ENCODE measurements around the gene RGS7. TPM values are rescaled to one million over a fixed set of nuclear protein-coding genes. Genes with fewer than 3 reads are reported as not detected.

The RGS7 gene
- polyA plus RNA-seq, 1 donor (not counting 4 experiments of a cell fraction or from before 2014, with no cell fraction given) = not detected

DNA sequence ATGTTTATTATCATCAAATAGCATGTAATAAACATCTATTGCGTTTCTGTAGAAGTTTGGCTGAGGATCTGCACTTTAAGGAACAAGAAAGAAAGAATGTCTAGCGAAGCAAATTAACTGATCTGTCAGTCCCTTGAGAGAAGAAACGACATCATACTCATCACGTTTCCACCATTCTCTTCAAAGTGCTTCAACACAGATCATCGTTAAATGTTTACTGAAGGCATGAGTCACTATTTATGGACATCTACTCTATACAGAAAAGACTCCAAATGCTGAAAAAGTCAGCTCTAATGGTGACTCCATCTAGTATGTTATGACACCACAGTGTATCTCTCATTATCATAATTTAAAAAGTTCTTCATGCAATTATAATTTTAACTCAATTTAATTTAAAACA, 369.1 kb downstream of the RGS7 start:
- no peak overlapping the region for H2AFZ ChIP-seq (ENCODE audit: control insufficient read depth, low read length)
- DNase-seq (ENCODE audit: low read depth, low spot score) (no peak), FAIRE-seq (no peak)
- no peaks in the 10 kb centered on the region for H3K79me2 ChIP-seq (ENCODE audit: control insufficient read depth, insufficient read depth, low read length)
- H3K9me3 ChIP-seq (ENCODE audit: control insufficient read depth, low read depth, low read length) = no peaks in the 10 kb centered on the region
- dilution Hi-C loops (cut with MboI; ENCODE audit: extremely low pct_ligation_motif_present, low sequenced_read_pairs) = no loop called here
- H3K4me3 ChIP-seq (ENCODE audit: control insufficient read depth in 2 of 3, extremely low read depth in 1 of 3, insufficient read depth in 2 of 3, low read depth in 1 of 3, low read length in 3 of 3) = no peak overlapping the region
- no peaks in the 10 kb centered on the region for H3K9me1 ChIP-seq (ENCODE audit: control insufficient read depth, extremely low read depth, insufficient read depth, low read length)
- H3K27me3 ChIP-seq (ENCODE audit: control insufficient read depth, extremely low read depth, insufficient read depth, low read length) = no peaks in the 10 kb centered on the region
- H3K27ac ChIP-seq (ENCODE audit: control insufficient read depth, insufficient read depth, low read length) = no peak overlapping the region
- no peaks in the 10 kb centered on the region for H4K20me1 ChIP-seq (ENCODE audit: control insufficient read depth, extremely low read depth, insufficient read depth, low read length)
- H3K4me2 ChIP-seq (ENCODE audit: control insufficient read depth, extremely low read depth, insufficient read depth, low read depth, low read length) = no peak overlapping the region
- H3K9ac ChIP-seq (ENCODE audit: control insufficient read depth, extremely low read depth, insufficient read depth, low read length) = no peak overlapping the region
- no peak for TF ChIP-seq EZH2 (IDR thresholded peaks at IDR 0.05; ENCODE audit: low read length)
- TF ChIP-seq, protein P1, sequence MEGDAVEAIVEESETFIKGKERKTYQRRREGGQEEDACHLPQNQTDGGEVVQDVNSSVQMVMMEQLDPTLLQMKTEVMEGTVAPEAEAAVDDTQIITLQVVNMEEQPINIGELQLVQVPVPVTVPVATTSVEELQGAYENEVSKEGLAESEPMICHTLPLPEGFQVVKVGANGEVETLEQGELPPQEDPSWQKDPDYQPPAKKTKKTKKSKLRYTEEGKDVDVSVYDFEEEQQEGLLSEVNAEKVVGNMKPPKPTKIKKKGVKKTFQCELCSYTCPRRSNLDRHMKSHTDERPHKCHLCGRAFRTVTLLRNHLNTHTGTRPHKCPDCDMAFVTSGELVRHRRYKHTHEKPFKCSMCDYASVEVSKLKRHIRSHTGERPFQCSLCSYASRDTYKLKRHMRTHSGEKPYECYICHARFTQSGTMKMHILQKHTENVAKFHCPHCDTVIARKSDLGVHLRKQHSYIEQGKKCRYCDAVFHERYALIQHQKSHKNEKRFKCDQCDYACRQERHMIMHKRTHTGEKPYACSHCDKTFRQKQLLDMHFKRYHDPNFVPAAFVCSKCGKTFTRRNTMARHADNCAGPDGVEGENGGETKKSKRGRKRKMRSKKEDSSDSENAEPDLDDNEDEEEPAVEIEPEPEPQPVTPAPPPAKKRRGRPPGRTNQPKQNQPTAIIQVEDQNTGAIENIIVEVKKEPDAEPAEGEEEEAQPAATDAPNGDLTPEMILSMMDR (optimal IDR thresholded peaks at IDR 0.05 in 1 of 3, IDR thresholded peaks at IDR 0.05 in 1 of 3, conservative IDR thresholded peaks at IDR 0.05 in 1 of 3; ENCODE audit: extremely low read depth in 1 of 3, insufficient read depth in 2 of 3, low read length in 3 of 3) = no peak
- no peaks in the 10 kb centered on the region for H3K4me1 ChIP-seq (ENCODE audit: control insufficient read depth, extremely low read depth, insufficient read depth, low read length)
- H3K36me3 ChIP-seq (ENCODE audit: control insufficient read depth in 2 of 2, extremely low read depth in 1 of 2, insufficient read depth in 2 of 2, low read length in 2 of 2) = no peaks in the 10 kb centered on the region

DNA sequence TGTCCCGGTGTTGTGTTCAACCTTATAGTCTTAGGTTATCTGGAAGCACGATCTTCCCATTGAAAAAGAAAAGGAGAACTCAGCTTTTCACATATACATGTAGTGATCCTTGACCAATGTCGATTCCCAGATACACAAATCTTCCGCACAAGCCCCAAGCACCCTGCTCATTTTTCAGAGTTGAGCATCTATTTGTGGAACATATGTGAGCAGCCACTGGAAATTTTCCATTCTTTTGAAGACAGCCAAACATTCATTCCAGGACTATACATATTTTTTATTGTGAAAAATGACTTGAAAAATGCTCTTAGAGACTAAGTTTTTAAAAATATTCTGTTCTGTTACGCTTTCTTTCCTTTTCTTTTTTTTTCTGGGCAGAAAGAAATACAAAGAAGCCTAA, 371.9 kb downstream of the RGS7 start:
- TF ChIP-seq, protein P1 (optimal IDR thresholded peaks at IDR 0.05 in 1 of 3, IDR thresholded peaks at IDR 0.05 in 1 of 3, conservative IDR thresholded peaks at IDR 0.05 in 1 of 3; ENCODE audit: extremely low read depth in 1 of 3, insufficient read depth in 2 of 3, low read length in 3 of 3) = no peak
- no peak for TF ChIP-seq EZH2 (IDR thresholded peaks at IDR 0.05; ENCODE audit: low read length)
- no peak for DNase-seq (ENCODE audit: low read depth, low spot score)

More for the DNA sequence above, 371.9 kb downstream of the RGS7 start:
- Histone ChIP-seq H3K36me3 (ENCODE audit: control insufficient read depth in 2 of 2, extremely low read depth in 1 of 2, insufficient read depth in 2 of 2, low read length in 2 of 2) (no peaks in the 10 kb centered on the region), H2AFZ (ENCODE audit: control insufficient read depth, low read length) (no peak overlapping the region), H3K9me1 (ENCODE audit: control insufficient read depth, extremely low read depth, insufficient read depth, low read length) (no peaks in the 10 kb centered on the region), H3K27ac (ENCODE audit: control insufficient read depth, insufficient read depth, low read length) (no peak overlapping the region), H3K4me3 (ENCODE audit: control insufficient read depth in 2 of 3, extremely low read depth in 1 of 3, insufficient read depth in 2 of 3, low read depth in 1 of 3, low read length in 3 of 3) (no peak overlapping the region), H3K9ac (ENCODE audit: control insufficient read depth, extremely low read depth, insufficient read depth, low read length) (no peak overlapping the region), H3K4me1 (ENCODE audit: control insufficient read depth, extremely low read depth, insufficient read depth, low read length) (no peaks in the 10 kb centered on the region), H3K9me3 (ENCODE audit: control insufficient read depth, low read depth, low read length) (no peaks in the 10 kb centered on the region), H3K79me2 (ENCODE audit: control insufficient read depth, insufficient read depth, low read length) (no peaks in the 10 kb centered on the region), H3K4me2 (ENCODE audit: control insufficient read depth, extremely low read depth, insufficient read depth, low read depth, low read length) (no peak overlapping the region), H3K27me3 (ENCODE audit: control insufficient read depth, extremely low read depth, insufficient read depth, low read length) (no peaks in the 10 kb centered on the region), H4K20me1 (ENCODE audit: control insufficient read depth, extremely low read depth, insufficient read depth, low read length) (no peaks in the 10 kb centered on the region)
- no peak for FAIRE-seq
- dilution Hi-C loops (cut with MboI; ENCODE audit: extremely low pct_ligation_motif_present, low sequenced_read_pairs) = no loop called here

Measured in keratinocyte (primary cell).